H7 (cell line): ENCODE measurements around the gene KLK12. TPM values are rescaled to one million over a fixed set of nuclear protein-coding genes. Genes with fewer than 3 reads are reported as not detected.

Source experiments
- DNase-seq: peaks from one replicate; pipeline ENCODE4 v3.0.0; 2012
- H3K27me3 ChIP-seq: 2 replicates; pipeline ENCODE4 v1.6.0; 2011; ENCODE audit warnings: mild to moderate bottlenecking, low read length; ENCODE audit not compliant: control insufficient read depth, insufficient read depth
- H3K36me3 ChIP-seq: replicated peaks from 2 replicates; pipeline ENCODE4 v1.5.1; 2011; ENCODE audit warnings: low read length; ENCODE audit not compliant: control insufficient read depth, insufficient read depth
- H3K4me3 ChIP-seq: 2 replicates; pipeline ENCODE4 v1.5.1; 2011; ENCODE audit warnings: low read depth, mild to moderate bottlenecking, control low read depth, low read length, moderate library complexity; ENCODE audit not compliant: insufficient read depth
- total RNA-seq: library from RNA; depleted of rRNA; stranded (reverse); fragments of >200 nt; shearing (Covaris generic); gene quantifications from 2 replicates; pipeline ENCODE4 v1.2.3, GENCODE V29; 2014; rRNA removed

Gene KLK12, protein sequence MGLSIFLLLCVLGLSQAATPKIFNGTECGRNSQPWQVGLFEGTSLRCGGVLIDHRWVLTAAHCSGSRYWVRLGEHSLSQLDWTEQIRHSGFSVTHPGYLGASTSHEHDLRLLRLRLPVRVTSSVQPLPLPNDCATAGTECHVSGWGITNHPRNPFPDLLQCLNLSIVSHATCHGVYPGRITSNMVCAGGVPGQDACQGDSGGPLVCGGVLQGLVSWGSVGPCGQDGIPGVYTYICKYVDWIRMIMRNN
- not detected in 2 replicates for total RNA-seq

GRCh38 chr19:51034704-51035103, at the start of gene KLK12:
Gene KLK12, minus strand, starts transcription at chr19:51035002. Its CDS starts 381 bp downstream, at chr19:51034621.
- H3K27me3 ChIP-seq = no peaks in the 10 kb centered on the region
- H3K4me3 ChIP-seq = no peak within 1 kb of the TSS
- no peaks in the 10 kb centered on the region for H3K36me3 ChIP-seq
- peak; percentile 22 for DNase-seq

DNA sequence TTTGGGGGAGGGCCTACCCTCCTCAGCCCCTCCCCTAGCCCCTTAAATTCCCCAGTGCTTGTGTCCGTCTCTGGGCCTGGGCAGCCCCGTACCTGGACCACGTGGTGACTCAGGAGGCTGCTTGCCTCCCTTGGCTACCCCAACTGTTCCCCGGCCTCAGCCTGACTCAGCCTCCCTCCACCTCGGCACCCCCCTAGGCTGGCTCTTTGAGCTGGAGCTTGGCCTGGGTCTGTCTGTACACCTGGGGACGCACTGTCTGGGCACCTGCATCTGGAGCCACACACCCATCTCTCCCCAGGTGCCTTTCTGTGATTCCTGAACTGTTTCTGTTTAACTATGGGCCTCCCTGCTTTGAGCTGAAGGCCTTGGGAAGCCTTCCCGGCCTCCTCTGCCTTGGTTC, 49.7 kb upstream of the KLK12 start:
- peak; percentile 42 for DNase-seq
- Histone ChIP-seq H3K36me3 (no peaks in the 10 kb centered on the region), H3K4me3 (no peak overlapping the region), H3K27me3 (no peaks in the 10 kb centered on the region; the same call in 1 of the 2 replicates)

GRCh38 chr19:51083783-51084182, 49.0 kb upstream of the KLK12 start:
- no peaks in the 10 kb centered on the region; the same call in 1 of the 2 replicates for H3K27me3 ChIP-seq
- no peak overlapping the region for H3K4me3 ChIP-seq
- no peaks in the 10 kb centered on the region for H3K36me3 ChIP-seq
- DNase-seq = peak; percentile 38

DNA sequence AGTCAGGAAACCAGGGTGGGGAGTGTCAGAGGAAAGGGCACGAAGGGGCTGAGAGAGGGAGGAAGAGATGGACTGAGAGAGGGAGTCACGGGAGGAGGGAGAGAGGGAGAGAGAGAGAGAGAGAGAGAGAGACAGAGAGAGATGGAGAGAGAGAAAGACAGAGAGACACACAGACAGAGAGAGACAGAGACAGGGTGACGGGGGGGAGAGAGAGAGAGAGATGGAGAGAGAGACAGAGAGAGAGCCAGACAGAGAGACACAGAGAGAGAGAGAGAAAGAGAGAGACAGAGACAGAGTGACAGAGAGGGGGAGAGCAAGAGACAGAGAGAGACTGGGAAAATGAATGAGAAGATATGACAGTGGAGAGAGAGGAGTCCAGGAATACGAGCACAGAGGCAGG, 48.4 kb upstream of the KLK12 start:
- Histone ChIP-seq H3K36me3 (no peaks in the 10 kb centered on the region), H3K4me3 (no peak overlapping the region), H3K27me3 (no peaks in the 10 kb centered on the region; the same call in 1 of the 2 replicates)
- no peak for DNase-seq

GRCh38 chr19:51082611-51083010, 47.8 kb upstream of the KLK12 start, which contains the start of gene KLK14:
Gene KLK14, minus strand, starts transcription at chr19:51082887. Its CDS starts 273 bp downstream, at chr19:51082614.
- H3K4me3 ChIP-seq = no peak within 1 kb of the TSS
- H3K27me3 ChIP-seq = no peaks in the 10 kb centered on the region; the same call in 1 of the 2 replicates
- DNase-seq = peak; percentile 75
- no peaks in the 10 kb centered on the region for H3K36me3 ChIP-seq

- Histone ChIP-seq H3K4me3 (no peak overlapping the region), H3K36me3 (no peaks in the 10 kb centered on the region), H3K27me3 (no peaks in the 10 kb centered on the region; the same call in 1 of the 2 replicates)
- no peak for DNase-seq
These were observed 46.7 kb upstream of the KLK12 start for GRCh38 chr19:51081476-51081875.

GRCh38 chr19:51079481-51080110, 44.8 kb upstream of the KLK12 start:
- Histone ChIP-seq H3K27me3 (no peaks in the 10 kb centered on the region; the same call in 1 of the 2 replicates), H3K4me3 (no peak overlapping the region), H3K36me3 (no peaks in the 10 kb centered on the region)
- peak; percentile 45 for DNase-seq

DNA sequence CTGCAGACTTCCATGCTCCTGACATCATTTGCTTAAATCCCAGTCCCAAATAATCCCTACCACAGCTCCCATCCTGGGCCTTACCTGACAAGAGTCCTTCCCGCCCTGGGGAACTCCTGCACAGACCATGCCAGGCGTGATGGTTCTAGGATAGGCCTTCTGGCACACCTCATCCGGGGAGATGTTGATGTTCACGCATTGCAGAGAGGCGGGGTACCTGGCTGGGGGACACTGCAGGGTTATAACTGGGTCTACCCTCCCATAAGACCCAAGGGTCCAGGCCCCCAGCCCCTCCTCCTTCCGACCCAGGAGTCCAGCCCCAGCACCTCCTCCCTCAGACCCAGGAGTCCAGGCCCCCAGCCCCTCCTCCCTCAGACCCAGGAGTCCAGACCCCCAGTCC, 43.9 kb upstream of the KLK12 start:
- H3K27me3 ChIP-seq = no peaks in the 10 kb centered on the region; the same call in 1 of the 2 replicates
- H3K36me3 ChIP-seq = no peaks in the 10 kb centered on the region
- no peak overlapping the region for H3K4me3 ChIP-seq
- no peak for DNase-seq

GRCh38 chr19:51078104-51078503, 43.3 kb upstream of the KLK12 start:
- DNase-seq = peak; percentile 43
- Histone ChIP-seq H3K27me3 (no peaks in the 10 kb centered on the region; the same call in 1 of the 2 replicates), H3K36me3 (no peaks in the 10 kb centered on the region), H3K4me3 (no peak overlapping the region)

DNA sequence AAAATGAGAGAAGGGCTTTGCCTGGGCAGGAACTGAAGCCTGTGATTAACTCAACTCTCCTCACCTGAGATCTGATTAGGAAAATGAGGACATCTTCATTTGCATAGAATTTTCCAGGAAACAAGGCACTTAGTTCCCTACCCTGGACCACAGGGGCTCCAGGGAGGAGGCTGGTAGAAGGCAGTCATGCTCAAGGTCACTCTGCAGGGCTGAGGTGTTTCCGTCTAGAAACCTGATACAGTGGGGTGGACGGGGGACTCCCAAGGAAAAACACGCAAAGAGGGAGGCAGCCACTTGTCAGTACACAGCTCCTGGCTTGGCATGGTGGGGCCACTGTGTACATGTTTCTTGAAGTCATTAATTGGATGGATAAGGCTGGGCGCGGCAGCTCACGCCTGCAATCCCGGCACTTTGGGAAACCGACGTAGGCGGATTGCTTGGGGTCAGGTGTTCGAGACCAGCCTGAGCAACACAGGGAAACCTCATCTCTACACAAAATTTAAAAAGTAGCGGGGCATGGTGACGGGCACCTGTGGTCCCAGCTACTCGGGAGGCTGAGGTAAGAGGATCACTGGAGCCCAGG, 41.9 kb upstream of the KLK12 start:
- Histone ChIP-seq H3K36me3 (no peaks in the 10 kb centered on the region), H3K27me3 (no peaks in the 10 kb centered on the region), H3K4me3 (no peak overlapping the region)
- peak; percentile 52 for DNase-seq

DNA sequence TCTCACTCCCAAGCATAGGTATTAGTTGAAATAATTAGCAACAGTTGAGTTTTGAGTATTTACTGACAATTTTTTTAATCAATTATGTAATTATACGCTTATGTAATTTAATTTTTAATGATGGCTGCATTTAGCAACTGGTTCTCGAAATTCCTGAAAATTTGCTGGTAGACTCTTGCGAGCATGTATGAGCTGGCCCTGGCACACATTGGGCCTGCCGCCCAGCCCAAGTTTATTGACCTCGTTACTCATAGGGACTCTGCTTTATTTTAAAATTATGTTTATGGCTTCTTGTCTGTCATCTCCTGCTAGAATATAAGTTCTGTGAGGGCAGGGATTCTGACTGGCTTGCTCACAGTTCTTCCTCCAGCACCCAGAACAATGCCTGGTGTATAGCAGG, 41.2 kb upstream of the KLK12 start:
- H3K36me3 ChIP-seq = no peaks in the 10 kb centered on the region
- H3K4me3 ChIP-seq = no peak overlapping the region
- DNase-seq = no peak
- H3K27me3 ChIP-seq = no peaks in the 10 kb centered on the region

DNA sequence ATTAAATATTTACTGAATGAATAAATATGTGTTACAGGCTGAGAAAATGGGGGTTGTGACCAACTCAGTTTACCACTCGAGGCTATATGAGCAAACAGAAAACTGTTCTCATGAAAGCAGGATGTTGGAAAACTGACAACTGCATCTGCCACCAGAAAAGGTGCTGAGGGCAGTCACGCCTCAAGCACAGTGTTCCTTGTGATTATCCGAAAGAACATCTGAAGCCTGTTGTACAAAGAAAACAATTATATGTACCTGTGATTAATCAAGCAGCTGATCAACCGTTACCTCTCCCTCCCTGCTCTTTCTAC, 36.2 kb upstream of the KLK12 start:
- DNase-seq = no peak
- Histone ChIP-seq H3K4me3 (no peak overlapping the region), H3K27me3 (no peaks in the 10 kb centered on the region; the same call in 1 of the 2 replicates), H3K36me3 (no peaks in the 10 kb centered on the region)

- H3K36me3 ChIP-seq = no peaks in the 10 kb centered on the region
- DNase-seq = no peak
- no peak overlapping the region for H3K4me3 ChIP-seq
- H3K27me3 ChIP-seq = no peaks in the 10 kb centered on the region; the same call in 1 of the 2 replicates
These were observed 35.7 kb upstream of the KLK12 start for GRCh38 chr19:51070334-51071094.

DNA sequence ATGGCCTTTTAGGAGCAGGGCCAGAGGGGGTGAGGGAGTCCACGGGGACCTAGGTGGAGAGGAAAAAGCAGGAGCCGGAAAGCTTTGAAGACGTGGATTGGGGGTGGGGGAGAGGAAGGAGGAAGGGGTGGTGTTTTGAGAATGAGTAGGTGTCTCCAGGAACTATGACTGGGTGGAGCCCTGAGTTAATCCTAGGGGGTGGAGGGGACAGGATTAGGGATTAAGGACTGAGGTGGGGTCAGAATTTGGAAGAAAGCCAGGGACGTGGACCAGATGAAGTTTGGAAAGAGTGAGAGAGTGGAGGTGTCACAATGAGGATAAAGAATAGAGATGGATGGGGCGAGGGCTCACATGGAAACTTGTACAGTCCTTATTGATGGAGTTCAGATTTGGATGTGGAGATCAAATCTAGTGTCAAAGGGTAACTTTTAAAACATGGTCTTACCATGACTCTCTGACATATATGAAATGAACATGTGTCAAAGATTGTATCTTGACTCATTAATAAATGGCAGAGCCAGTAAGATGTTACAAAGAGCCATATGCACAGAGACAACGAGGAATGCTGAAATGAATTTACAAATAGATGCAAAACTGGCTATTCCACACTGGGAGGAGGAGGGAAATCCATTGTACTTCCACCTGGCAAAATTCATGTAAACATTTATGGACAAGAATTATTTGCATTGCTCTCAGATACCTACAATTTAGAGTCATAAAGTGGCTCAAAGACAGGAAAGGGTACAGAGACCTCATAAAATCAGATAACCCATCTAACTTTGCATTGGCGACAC, 31.8 kb upstream of the KLK12 start:
- Histone ChIP-seq H3K36me3 (no peaks in the 10 kb centered on the region), H3K27me3 (no peaks in the 10 kb centered on the region; the same call in 1 of the 2 replicates), H3K4me3 (no peak overlapping the region)
- DNase-seq = no peak
